Measurements from ENCODE around the gene NAT14.

NAT14 gene

GRCh38 chr19:55461974-55462626, 22.9 kb upstream of the NAT14 start:
- H3K27me3 Mint-ChIP-seq: no peaks in the 10 kb centered on the region
- H3K36me3 Mint-ChIP-seq: no peaks in the 10 kb centered on the region
- no peaks in the 10 kb centered on the region for H3K9me3 Mint-ChIP-seq
- peaks cover 21% of the 10 kb centered on the region for H3K4me1 Mint-ChIP-seq
- peak overlapping the region; percentile 88 for H3K4me3 Mint-ChIP-seq
- H3K27ac Mint-ChIP-seq: peak overlapping the region; percentile 96

- peaks cover 21% of the 10 kb centered on the region for H3K4me1 Mint-ChIP-seq
- H3K36me3 Mint-ChIP-seq: no peaks in the 10 kb centered on the region
- no peaks in the 10 kb centered on the region for H3K27me3 Mint-ChIP-seq
- H3K27ac Mint-ChIP-seq: no peak overlapping the region
- H3K9me3 Mint-ChIP-seq: no peaks in the 10 kb centered on the region
- H3K4me3 Mint-ChIP-seq: peak overlapping the region; percentile 88
Observed at GRCh38 chr19:55462722-55463121, 22.3 kb upstream of the NAT14 start.

DNA sequence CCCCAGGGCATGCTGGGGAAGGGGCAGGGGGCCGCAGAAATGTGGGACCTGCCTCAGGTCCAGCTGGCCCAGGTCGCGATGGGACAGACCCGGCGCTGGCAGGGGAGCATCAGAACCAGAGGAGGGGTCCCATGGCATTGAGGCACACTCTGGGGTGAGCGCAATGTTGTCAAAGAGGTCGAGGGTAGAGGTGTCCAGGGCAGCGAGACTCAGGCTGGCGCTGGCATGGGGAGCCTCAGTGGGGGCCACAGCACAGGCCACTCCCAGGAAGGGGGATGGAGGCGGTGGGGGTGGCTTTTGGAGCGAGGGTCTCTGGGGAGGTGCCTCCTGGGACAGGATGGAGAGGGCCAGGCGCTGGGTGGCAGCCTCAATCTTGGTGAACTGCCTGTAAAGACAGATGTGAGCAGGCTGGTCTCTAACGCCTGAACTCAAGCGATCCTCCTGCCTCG, 21.4 kb upstream of the NAT14 start:
- Mint-ChIP-seq H3K4me3 (no peak overlapping the region), H3K36me3 (no peaks in the 10 kb centered on the region), H3K4me1 (peaks cover 25% of the 10 kb centered on the region), H3K27ac (no peak overlapping the region), H3K9me3 (no peaks in the 10 kb centered on the region), H3K27me3 (no peaks in the 10 kb centered on the region)

GRCh38 chr19:55464039-55464661, 20.8 kb upstream of the NAT14 start:
- H3K27ac Mint-ChIP-seq: peak overlapping the region; percentile 46
- no peaks in the 10 kb centered on the region for H3K36me3 Mint-ChIP-seq
- H3K4me1 Mint-ChIP-seq: peaks cover 25% of the 10 kb centered on the region
- H3K9me3 Mint-ChIP-seq: no peaks in the 10 kb centered on the region
- H3K4me3 Mint-ChIP-seq: no peak overlapping the region
- no peaks in the 10 kb centered on the region for H3K27me3 Mint-ChIP-seq

GRCh38 chr19:55464662-55465054, 20.3 kb upstream of the NAT14 start, which contains the start of gene C19orf85:
Gene C19orf85 (minus strand): TSS chr19:55464751. CDS start chr19:55464554, 197 bp downstream.
- Mint-ChIP-seq H3K27me3 (no peaks in the 10 kb centered on the region), H3K4me3 (no peak within 1 kb of the TSS), H3K36me3 (no peaks in the 10 kb centered on the region), H3K27ac (peak within 1 kb of the TSS; percentile 46), H3K4me1 (peaks cover 25% of the 10 kb centered on the region), H3K9me3 (no peaks in the 10 kb centered on the region)

- Mint-ChIP-seq H3K27ac (no peak overlapping the region), H3K27me3 (no peaks in the 10 kb centered on the region), H3K4me3 (no peak overlapping the region), H3K9me3 (no peaks in the 10 kb centered on the region), H3K36me3 (no peaks in the 10 kb centered on the region), H3K4me1 (peaks cover 17% of the 10 kb centered on the region)
Observed at GRCh38 chr19:55465460-55466240, 19.3 kb upstream of the NAT14 start.

- no peaks in the 10 kb centered on the region for H3K27me3 Mint-ChIP-seq
- no peak overlapping the region for H3K27ac Mint-ChIP-seq
- no peaks in the 10 kb centered on the region for H3K36me3 Mint-ChIP-seq
- no peaks in the 10 kb centered on the region for H3K9me3 Mint-ChIP-seq
- H3K4me1 Mint-ChIP-seq: peaks cover 13% of the 10 kb centered on the region
- no peak overlapping the region for H3K4me3 Mint-ChIP-seq
Observed at GRCh38 chr19:55466241-55466614, 18.8 kb upstream of the NAT14 start.

DNA sequence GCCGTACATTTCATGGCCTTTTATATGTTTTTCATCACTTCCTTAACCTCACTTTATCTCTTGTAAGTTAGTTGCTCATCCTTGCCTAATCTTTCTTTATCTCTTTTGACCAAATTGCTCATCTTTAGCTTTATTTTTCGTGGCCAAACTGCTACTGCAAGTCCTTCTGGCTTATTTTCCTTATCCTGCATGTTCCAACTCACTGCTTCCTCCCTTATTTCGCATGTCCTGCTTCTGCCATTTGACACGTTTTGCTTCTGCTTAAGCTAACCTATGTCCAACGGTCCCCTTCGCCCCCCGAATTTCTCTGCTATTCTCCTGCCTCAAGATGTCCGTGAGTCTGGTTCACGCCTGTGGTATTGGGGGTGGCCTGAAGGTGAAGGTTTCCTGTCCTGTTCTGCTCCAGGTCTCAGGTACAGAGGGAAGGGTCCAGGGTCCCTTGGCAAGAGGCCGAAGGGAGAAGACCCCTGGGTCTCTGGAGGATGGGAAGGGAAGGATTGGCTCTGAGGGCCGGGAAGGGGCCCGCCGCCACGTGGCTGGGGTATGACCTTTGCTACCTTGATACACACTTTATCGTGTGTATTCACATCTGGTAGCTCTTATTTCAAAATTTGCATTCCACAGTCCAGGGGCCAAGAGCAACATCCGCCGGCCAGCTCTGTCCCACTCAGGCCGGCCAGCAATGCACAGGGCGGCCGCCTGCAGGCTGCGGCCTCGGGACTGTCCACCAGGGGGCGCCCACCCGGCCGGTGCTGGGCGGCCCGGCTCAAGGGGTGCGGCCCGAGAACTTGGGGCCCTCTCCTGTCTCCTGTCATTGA, 17.5 kb upstream of the NAT14 start:
- H3K9me3 Mint-ChIP-seq: no peaks in the 10 kb centered on the region
- no peaks in the 10 kb centered on the region for H3K36me3 Mint-ChIP-seq
- H3K27me3 Mint-ChIP-seq: no peaks in the 10 kb centered on the region
- no peak overlapping the region for H3K4me3 Mint-ChIP-seq
- H3K27ac Mint-ChIP-seq: no peak overlapping the region
- peaks cover 5% of the 10 kb centered on the region for H3K4me1 Mint-ChIP-seq

DNA sequence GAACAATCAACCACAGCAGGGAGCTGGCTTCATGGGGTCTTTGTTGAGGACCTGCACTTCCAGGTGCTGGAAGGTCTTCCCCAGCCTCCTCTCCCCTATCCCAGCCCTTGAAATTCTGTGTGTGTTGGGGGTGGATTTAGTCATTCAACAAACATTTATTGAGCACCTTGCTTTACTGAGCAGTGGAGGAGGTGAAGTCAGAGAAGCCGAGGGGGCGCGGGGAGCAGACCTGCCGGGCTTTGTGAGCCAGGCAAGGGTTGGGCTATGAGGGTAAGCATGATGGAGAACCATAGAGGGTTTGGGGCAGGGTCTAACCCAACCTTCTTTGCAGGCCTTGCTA, 17.0 kb upstream of the NAT14 start:
- Mint-ChIP-seq H3K27ac (no peak overlapping the region), H3K4me3 (no peak overlapping the region), H3K9me3 (no peaks in the 10 kb centered on the region), H3K4me1 (peaks cover 4% of the 10 kb centered on the region), H3K27me3 (no peaks in the 10 kb centered on the region), H3K36me3 (no peaks in the 10 kb centered on the region)

DNA sequence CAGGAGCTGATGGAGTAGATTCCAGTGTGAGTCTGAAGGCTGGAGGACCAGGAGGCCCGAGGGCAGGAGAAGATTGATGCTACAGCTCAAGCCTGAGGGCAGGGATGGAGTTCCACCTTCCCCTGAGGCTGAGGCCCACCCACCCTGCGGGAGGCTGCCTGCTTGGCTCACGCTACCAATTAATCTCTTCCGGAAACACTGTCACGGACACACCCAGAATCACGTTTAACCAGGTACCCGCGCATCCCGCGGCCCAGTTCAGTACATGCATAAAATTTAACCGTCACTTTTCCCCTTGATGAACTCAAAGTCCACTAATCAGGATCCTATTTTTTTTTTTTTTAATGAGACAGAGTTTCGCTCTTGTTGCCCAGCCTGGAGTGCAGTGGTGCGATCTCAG, 13.7 kb upstream of the NAT14 start:
- no peaks in the 10 kb centered on the region for H3K36me3 Mint-ChIP-seq
- H3K9me3 Mint-ChIP-seq: no peaks in the 10 kb centered on the region
- no peak overlapping the region for H3K4me3 Mint-ChIP-seq
- H3K27ac Mint-ChIP-seq: no peak overlapping the region
- no peaks in the 10 kb centered on the region for H3K27me3 Mint-ChIP-seq
- H3K4me1 Mint-ChIP-seq: peaks cover 4% of the 10 kb centered on the region

GRCh38 chr19:55472463-55472862, 12.5 kb upstream of the NAT14 start:
- peaks cover 8% of the 10 kb centered on the region for H3K4me1 Mint-ChIP-seq
- no peaks in the 10 kb centered on the region for H3K9me3 Mint-ChIP-seq
- H3K27me3 Mint-ChIP-seq: no peaks in the 10 kb centered on the region

GRCh38 chr19:55473225-55474012, 11.6 kb upstream of the NAT14 start:
- Mint-ChIP-seq H3K9me3 (no peaks in the 10 kb centered on the region), H3K4me3 (no peak overlapping the region), H3K27ac (no peak overlapping the region), H3K27me3 (no peaks in the 10 kb centered on the region), H3K4me1 (peaks cover 13% of the 10 kb centered on the region), H3K36me3 (no peaks in the 10 kb centered on the region)

More at GRCh38 chr19:55472463-55472862, 12.5 kb upstream of the NAT14 start:
- Mint-ChIP-seq H3K27ac (no peak overlapping the region), H3K36me3 (no peaks in the 10 kb centered on the region), H3K4me3 (no peak overlapping the region)

- Mint-ChIP-seq H3K4me3 (no peak overlapping the region), H3K27me3 (no peaks in the 10 kb centered on the region), H3K27ac (no peak overlapping the region), H3K9me3 (no peaks in the 10 kb centered on the region), H3K36me3 (peaks cover under 1% of the 10 kb centered on the region), H3K4me1 (peaks cover 23% of the 10 kb centered on the region)
Observed at GRCh38 chr19:55474269-55475265, 10.4 kb upstream of the NAT14 start.

Data from activated naive CD4-positive, alpha-beta T cell treated with anti-CD3 and anti-CD28 coated beads, Interleukin-2, amount 50 U/mL, for 24 hours (primary cell).